Suppressor macrophage treated with lipopolysaccharide for 4 hours (primary cell): ENCODE measurements around the gene ACER3.
"Not testable (repeated sequence)": the region's sequence is repeated elsewhere in the genome, so short reads cannot be mapped to it uniquely, and the experiment has no call there.

Experiments
- DNase-seq: peaks from one replicate; pipeline ENCODE4 v3.0.0-alpha.2; 2020

Gene ACER3

GRCh38 chr11:77003963-77004362 is 143.2 kb downstream of the ACER3 start:
- no peak for DNase-seq

GRCh38 chr11:77009533-77010160 is 148.9 kb downstream of the ACER3 start:
- DNase-seq = no peak

GRCh38 chr11:77014669-77015068 is 154.0 kb downstream of the ACER3 start:
- no peak for DNase-seq

GRCh38 chr11:77018396-77018924 is 157.7 kb downstream of the ACER3 start:
- DNase-seq = not testable (repeated sequence)

- DNase-seq = no peak
Measured at GRCh38 chr11:77019976-77020595, 159.4 kb downstream of the ACER3 start.

GRCh38 chr11:77020734-77021133 is 160.0 kb downstream of the ACER3 start:
- no peak for DNase-seq

- no peak for DNase-seq
Measured at GRCh38 chr11:77024745-77025144, 164.0 kb downstream of the ACER3 start.

GRCh38 chr11:77026221-77026620 is 165.5 kb downstream of the ACER3 start:
- DNase-seq = no peak

- DNase-seq = no peak
Measured at GRCh38 chr11:77026743-77027142, 166.0 kb downstream of the ACER3 start.

GRCh38 chr11:77027275-77027674 is 166.6 kb downstream of the ACER3 start:
- no peak for DNase-seq

- no peak for DNase-seq
Measured at GRCh38 chr11:77029829-77030228, 169.1 kb downstream of the ACER3 start.

- no peak for DNase-seq
Measured at GRCh38 chr11:77030834-77031414, 170.2 kb downstream of the ACER3 start.

- no peak for DNase-seq
Measured at GRCh38 chr11:77031599-77031998, 170.9 kb downstream of the ACER3 start.

GRCh38 chr11:77035039-77035438 is 174.3 kb downstream of the ACER3 start:
- DNase-seq = peak; percentile 26

GRCh38 chr11:77035580-77035979 is 174.9 kb downstream of the ACER3 start:
- peak; percentile 6 for DNase-seq

GRCh38 chr11:77036398-77036797 is 175.7 kb downstream of the ACER3 start:
- no peak for DNase-seq

GRCh38 chr11:77037057-77037456 is 176.3 kb downstream of the ACER3 start:
- no peak for DNase-seq

- DNase-seq = no peak
Measured at GRCh38 chr11:77038029-77038824, 177.5 kb downstream of the ACER3 start.

GRCh38 chr11:77038825-77039326 is 178.2 kb downstream of the ACER3 start:
- DNase-seq = peak; percentile 21

- DNase-seq = peak; percentile 25
Measured at GRCh38 chr11:77039491-77040400, 179.0 kb downstream of the ACER3 start.

GRCh38 chr11:77040401-77040777 is 179.7 kb downstream of the ACER3 start:
- no peak for DNase-seq

- no peak for DNase-seq
Measured at GRCh38 chr11:77040889-77041288, 180.2 kb downstream of the ACER3 start.
